Adrenal gland (tissue), 12 donors: Measurements from ENCODE around the gene SH3BP5L. TPM values are rescaled to one million over a fixed set of nuclear protein-coding genes. Genes with fewer than 3 reads are reported as not detected.
A peak's percentile ranks its signal among the peaks of the same experiment; 100 is the strongest.
"Not testable (repeated sequence)": the region's sequence is repeated elsewhere in the genome, so short reads cannot be mapped to it uniquely, and the experiment has no call there.

Source experiments
- DNase-seq, 7 donors: peaks; one replicate each; pipeline ENCODE4 v3.0.0-alpha.2; 2019 to 2020
- H3K27ac ChIP-seq, 5 donors: fragments of 200-600 bp; sonication (generic) in 4 of 5; 1 replicate in 3 of 5; 2 replicates in 2 of 5; pipeline versions ENCODE4 v1.5.1 to v1.8.0; 2016 to 2020; ENCODE audit warnings: mild to moderate bottlenecking in 1 of 5
- H3K27me3 ChIP-seq: fragments of 200-600 bp; 2 replicates; pipeline ENCODE4 v1.8.0; 2021
- H3K36me3 ChIP-seq, 2 donors: fragments of 200-600 bp; replicated peaks in 1 of 2; 1 replicate in 1 of 2; 2 replicates in 1 of 2; pipeline versions ENCODE4 v1.5.1 to v1.8.0; 2018 to 2022
- H3K4me1 ChIP-seq, 2 donors: fragments of 200-600 bp; replicated peaks in 1 of 2; 1 replicate in 1 of 2; 2 replicates in 1 of 2; pipeline versions ENCODE4 v1.5.1 to v1.8.0; 2018 to 2021
- H3K4me3 ChIP-seq, 4 donors: fragments of 200-600 bp; sonication (generic) in 3 of 4; one replicate each; pipeline ENCODE4 v1.5.1; 2016 to 2018
- H3K9me3 ChIP-seq, 3 donors: fragments of 200-600 bp; sonication (generic) in 1 of 3; replicated peaks in 1 of 3; 1 replicate in 2 of 3; 2 replicates in 1 of 3; pipeline versions ENCODE4 v1.5.1 to v1.8.0; 2016 to 2021
- POLR2A ChIP-seq, 2 donors: fragments of 450-650 bp; IDR thresholded peaks; one replicate each; pipeline ENCODE4 v1.6.1; 2017; ENCODE audit warnings: antibody characterized with exemption in 2 of 2, mild to moderate bottlenecking in 2 of 2, moderate library complexity in 1 of 2
- WGBS, 4 donors: extraction: QIAGEN DNeasy Blood & Tissue Kit in 2 of 4; methylation state at CpG; one replicate each; pipeline versions ENCODE4 v1.1.5 to v1.1.7; 2013 to 2017; 5-methylcytosine and 5-hydroxymethylcytosine counted together
- intact Hi-C, 2 donors: fragments of 100-400 bp; cut with DNase I; formaldehyde crosslinking; loops; one replicate each; pipeline versions ENCODE4 v1.14.1 to v1.15.0; 2022 to 2023
- polyA plus RNA-seq, 3 donors: library from polyadenylated mRNA; stranded (reverse); fragments of 200-250 nt in 2 of 3; fragments of 350-450 nt in 1 of 3; fragmentation: Illumina TruSeq in 1 of 3; extraction: RNeasy Lipid Tissue Mini Kit (QIAGEN cat#74804) in 1 of 3; gene quantifications; one replicate each; pipeline ENCODE4 v1.2.3, GENCODE V29; 2013 to 2014
- total RNA-seq, 9 donors: library from RNA; depleted of rRNA in 4 of 9; stranded (reverse); fragments of >200 nt in 4 of 9; fragments of 120-200 nt in 1 of 9; fragmentation: NEBNext Ultra II Directional in 1 of 9; extraction: Animal tissue kit (Norgen Biotek cat#: 25700) in 1 of 9; gene quantifications; one replicate each; pipeline versions ENCODE4 v1.1.0 to v1.2.4, GENCODE V29; 2013 to 2023
- TF ChIP-seq, protein P1 (sequence below), 6 experiments: fragments of 450-650 bp in 4 of 6; fragments of 200-600 bp in 2 of 6; sonication (generic) in 1 of 6; IDR thresholded peaks; 1 replicate in 5 of 6; 2 replicates in 1 of 6; pipeline versions ENCODE4 v1.5.1 to v1.8.0; 2016 to 2021; ENCODE audit warnings: antibody characterized with exemption in 6 of 6, mild to moderate bottlenecking in 2 of 6, moderate library complexity in 1 of 6
- donor health status: healthy with polysubstance abuse.
- donor health status: Bipolar disorder and iron deficiency.
- donor health status: DM: yes; HTN: yes; CAD: no.
- donor health status: DM: no; HTN: no; CAD: no.
- donor health status: DM: no; HTN: no; CAD: no.
- donor health status: DM: yes; HTN: yes; CAD: no.

SH3BP5L gene
- total and polyA plus RNA-seq, 12 donors: 15.4 to 36.9 (median 26.5) TPM

DNA sequence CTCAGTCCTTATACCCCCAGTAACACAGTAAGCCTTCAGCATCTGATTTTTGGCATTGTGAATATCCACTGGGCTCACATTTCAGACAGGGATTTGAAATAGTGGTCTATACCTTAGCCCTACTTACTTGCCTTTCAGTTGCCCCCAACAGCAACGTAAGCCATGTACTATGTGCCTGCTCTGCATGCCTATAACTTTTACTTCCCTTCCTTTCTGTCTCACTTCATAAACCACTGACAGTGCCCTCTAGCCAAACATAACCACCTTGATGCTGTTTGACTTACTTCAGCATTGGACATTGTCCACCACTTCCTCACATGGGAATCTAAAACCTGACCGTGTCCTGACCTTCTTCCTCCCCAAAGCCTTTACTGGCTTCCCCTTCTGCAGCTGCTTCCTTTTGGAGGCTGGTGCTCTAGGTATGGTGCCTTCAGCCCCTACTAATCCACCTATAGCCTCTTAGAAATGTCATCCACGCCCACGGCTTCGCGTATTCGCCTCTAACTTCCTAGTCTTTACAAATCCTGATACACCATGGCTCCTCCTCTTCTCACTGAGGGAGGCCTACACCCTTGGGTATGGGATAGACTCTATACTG is 8.7 kb upstream of the SH3BP5L start:
- H3K36me3 ChIP-seq: no peaks in the 10 kb centered on the region
- TF ChIP-seq, protein P1, sequence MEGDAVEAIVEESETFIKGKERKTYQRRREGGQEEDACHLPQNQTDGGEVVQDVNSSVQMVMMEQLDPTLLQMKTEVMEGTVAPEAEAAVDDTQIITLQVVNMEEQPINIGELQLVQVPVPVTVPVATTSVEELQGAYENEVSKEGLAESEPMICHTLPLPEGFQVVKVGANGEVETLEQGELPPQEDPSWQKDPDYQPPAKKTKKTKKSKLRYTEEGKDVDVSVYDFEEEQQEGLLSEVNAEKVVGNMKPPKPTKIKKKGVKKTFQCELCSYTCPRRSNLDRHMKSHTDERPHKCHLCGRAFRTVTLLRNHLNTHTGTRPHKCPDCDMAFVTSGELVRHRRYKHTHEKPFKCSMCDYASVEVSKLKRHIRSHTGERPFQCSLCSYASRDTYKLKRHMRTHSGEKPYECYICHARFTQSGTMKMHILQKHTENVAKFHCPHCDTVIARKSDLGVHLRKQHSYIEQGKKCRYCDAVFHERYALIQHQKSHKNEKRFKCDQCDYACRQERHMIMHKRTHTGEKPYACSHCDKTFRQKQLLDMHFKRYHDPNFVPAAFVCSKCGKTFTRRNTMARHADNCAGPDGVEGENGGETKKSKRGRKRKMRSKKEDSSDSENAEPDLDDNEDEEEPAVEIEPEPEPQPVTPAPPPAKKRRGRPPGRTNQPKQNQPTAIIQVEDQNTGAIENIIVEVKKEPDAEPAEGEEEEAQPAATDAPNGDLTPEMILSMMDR (IDR thresholded peaks at IDR 0.05): no peak
- TF ChIP-seq POLR2A (IDR thresholded peaks at IDR 0.05): no peak
- 54 to 67% (median 61%) methylated on average over 7 of the region's 7 CpGs for WGBS, 4 donors
- no peaks in the 10 kb centered on the region for H3K27me3 ChIP-seq
- no peaks in the 10 kb centered on the region for H3K9me3 ChIP-seq
- H3K4me1 ChIP-seq: peaks cover 0 to 12% of the 10 kb centered on the region in 2 donors
- H3K27ac ChIP-seq: no peak overlapping the region
- H3K4me3 ChIP-seq: no peak overlapping the region
- intact Hi-C loops: no loop called here
- DNase-seq: no peak

DNA sequence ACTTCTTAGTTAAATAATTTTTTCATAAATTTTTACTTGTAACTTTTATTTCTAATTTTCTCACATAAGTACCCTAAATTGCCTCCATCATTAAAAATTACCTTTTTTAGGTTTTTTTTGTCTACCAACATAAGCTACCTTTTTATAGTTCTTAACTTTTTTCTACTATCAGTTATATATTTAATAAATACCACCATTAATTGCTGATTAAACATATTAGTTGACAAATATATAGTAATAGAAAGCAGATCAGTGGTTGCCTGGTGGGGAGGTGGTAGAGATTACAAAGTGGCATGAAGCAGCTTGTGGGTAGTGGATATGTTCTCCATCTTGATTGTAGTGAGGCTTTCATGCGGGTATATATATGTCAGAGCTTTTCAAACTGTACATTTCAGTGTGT is 6.1 kb upstream of the SH3BP5L start:
- no peak for TF ChIP-seq POLR2A (IDR thresholded peaks at IDR 0.05)
- WGBS, 4 donors: 78 to 88% (median 84%) methylated on average over 1 of the region's 1 CpG
- no peak for DNase-seq
- Histone ChIP-seq H3K4me3 (no peak overlapping the region), H3K27ac (no peak overlapping the region), H3K36me3 (no peaks in the 10 kb centered on the region), H3K4me1 (peaks cover 2 to 6% of the 10 kb centered on the region in 2 donors), H3K9me3 (no peaks in the 10 kb centered on the region), H3K27me3 (no peaks in the 10 kb centered on the region)
- intact Hi-C loops: no loop called here

DNA sequence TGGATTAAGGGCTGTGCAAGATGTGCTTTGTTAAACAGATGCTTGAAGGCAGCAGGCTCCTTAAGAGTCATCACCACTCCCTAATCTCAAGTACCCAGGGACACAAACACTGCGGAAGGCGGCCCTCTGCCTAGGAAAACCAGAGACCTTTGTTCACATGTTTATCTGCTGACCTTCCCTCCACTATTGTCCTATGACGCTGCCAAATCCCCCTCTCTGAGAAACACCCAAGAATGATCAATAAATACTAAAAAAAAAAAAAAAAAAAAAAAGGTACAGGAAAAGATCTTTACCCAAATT is 5.0 kb upstream of the SH3BP5L start:
- H3K4me1 ChIP-seq, H3K36me3 ChIP-seq, intact Hi-C loops, H3K4me3 ChIP-seq, H3K9me3 ChIP-seq, H3K27ac ChIP-seq, DNase-seq, H3K27me3 ChIP-seq: not testable (repeated sequence)
- WGBS, 4 donors: 77 to 84% (median 80%) methylated on average over 3 of the region's 3 CpGs

DNA sequence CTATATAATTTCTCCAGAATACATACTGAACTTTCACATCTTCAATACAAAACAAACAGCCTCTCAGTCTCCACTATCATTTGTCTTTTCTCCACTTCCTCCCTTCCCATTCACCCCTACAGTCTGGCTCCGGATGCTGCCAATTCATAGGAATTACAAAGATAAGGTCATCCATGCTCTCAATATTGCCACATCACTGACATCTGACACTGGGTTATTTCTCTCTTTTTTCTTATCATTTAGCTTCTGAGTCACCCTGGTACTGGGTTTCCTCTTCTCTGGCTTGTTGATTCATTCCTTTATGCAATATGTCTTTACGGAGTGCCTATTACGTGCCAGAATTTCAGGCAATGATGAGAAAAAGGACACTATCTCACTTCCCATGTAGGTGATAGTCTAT is 3.1 kb upstream of the SH3BP5L start:
- peak overlapping the region in 3 of 5 donors; percentile 11 to 56 (median 16) for H3K27ac ChIP-seq
- intact Hi-C loops: no loop called here

DNA sequence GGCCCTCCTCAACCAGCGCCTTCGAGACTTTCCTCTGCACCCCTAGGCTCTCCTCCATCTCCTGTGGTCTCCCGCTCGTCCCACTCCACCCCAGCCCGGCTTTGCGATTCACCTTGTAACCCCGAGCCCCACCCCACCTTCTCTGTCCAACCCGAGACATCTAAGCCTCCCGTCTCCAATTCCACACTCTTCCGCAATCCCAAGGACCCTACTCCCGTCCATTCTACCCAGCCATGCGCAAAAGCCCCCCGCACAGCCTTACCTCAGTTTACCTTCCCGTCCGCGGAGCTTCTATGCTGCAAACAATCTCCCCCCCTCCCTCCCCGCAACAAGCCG is 174 bp downstream of the SH3BP5L start:
- DNase-seq: no peak
- H3K4me1 ChIP-seq: peaks cover 38 to 51% of the 10 kb centered on the region in 2 donors
- WGBS, 4 donors: 1 to 2% (median 1%) methylated on average over 18 of the region's 18 CpGs
- no peaks in the 10 kb centered on the region for H3K9me3 ChIP-seq
- intact Hi-C loops: no loop called here
- H3K27me3 ChIP-seq: no peaks in the 10 kb centered on the region
- peak overlapping the region; percentile 40 to 93 (median 81) for H3K4me3 ChIP-seq
- H3K36me3 ChIP-seq: peaks cover 0 to 7% of the 10 kb centered on the region in 2 donors
- TF ChIP-seq POLR2A (IDR thresholded peaks at IDR 0.05): no peak
- TF ChIP-seq, protein P1 (IDR thresholded peaks at IDR 0.05): no peak
- peak overlapping the region in 4 of 5 donors; percentile 85 to 97 (median 94) for H3K27ac ChIP-seq

More for the DNA sequence above, 3.1 kb upstream of the SH3BP5L start:
- 14 to 27% (median 24%) methylated on average over 3 of the region's 3 CpGs for WGBS, 4 donors
- Histone ChIP-seq H3K4me3 (no peak overlapping the region), H3K36me3 (no peaks in the 10 kb centered on the region), H3K9me3 (no peaks in the 10 kb centered on the region), H3K27me3 (no peaks in the 10 kb centered on the region), H3K4me1 (peaks cover 19 to 20% of the 10 kb centered on the region in 2 donors)
- peak in 4 of 7 donors; percentile 51 to 75 (median 66) for DNase-seq
- TF ChIP-seq, protein P1 (IDR thresholded peaks at IDR 0.05): no peak
- no peak for TF ChIP-seq POLR2A (IDR thresholded peaks at IDR 0.05)
